GM23338 (cell line): Measurements from ENCODE around the gene TMEM63C. TPM values are rescaled to one million over a fixed set of nuclear protein-coding genes. Genes with fewer than 3 reads are reported as not detected.

Experiments
- ATAC-seq: fragments of 200-7000 bp; cut with Tn5 transposase; 3 replicates; pipeline ENCODE4 v1.9.1; 2020
- DNase-seq: peaks from one replicate; pipeline ENCODE4 v3.0.0-alpha.2; 2015; ENCODE audit warnings: low spot score
- H2AFZ ChIP-seq: fragments of 200-600 bp; sonication (generic); 2 replicates; pipeline ENCODE4 v1.8.0; 2016; ENCODE audit warnings: antibody characterized with exemption, mild to moderate bottlenecking, moderate library complexity
- H3F3A ChIP-seq: fragments of 200-600 bp; sonication (generic); replicated peaks from 2 replicates; pipeline ENCODE4 v1.8.0; 2017; ENCODE audit warnings: antibody characterized with exemption, mixed run types, low read depth
- H3K27ac ChIP-seq: fragments of 200-600 bp; sonication (generic); 2 replicates; pipeline ENCODE4 v1.6.1; 2016; ENCODE audit warnings: low read depth
- H3K27me3 ChIP-seq: fragments of 200-600 bp; sonication (generic); 2 replicates; pipeline ENCODE4 v1.8.0; 2016; ENCODE audit warnings: mild to moderate bottlenecking, mixed run types, moderate library complexity; ENCODE audit not compliant: insufficient read depth
- H3K36me3 ChIP-seq: fragments of 200-600 bp; sonication (generic); 2 replicates; pipeline ENCODE4 v1.8.0; 2016; ENCODE audit warnings: mild to moderate bottlenecking; ENCODE audit not compliant: insufficient read depth
- H3K4me1 ChIP-seq: fragments of 200-600 bp; sonication (generic); 2 replicates; pipeline ENCODE4 v1.8.0; 2016; ENCODE audit warnings: mild to moderate bottlenecking, moderate library complexity; ENCODE audit not compliant: insufficient read depth
- H3K4me2 ChIP-seq: fragments of 200-600 bp; sonication (generic); 2 replicates; pipeline ENCODE4 v1.7.1; 2017; ENCODE audit warnings: mixed run types
- H3K4me3 ChIP-seq: fragments of 200-600 bp; sonication (generic); 2 replicates; pipeline ENCODE4 v1.6.1; 2016; ENCODE audit warnings: mixed run types
- H3K79me2 ChIP-seq: fragments of 200-600 bp; sonication (generic); replicated peaks from 2 replicates; pipeline ENCODE4 v1.8.0; 2017; ENCODE audit warnings: mild to moderate bottlenecking; ENCODE audit not compliant: insufficient read depth
- H3K9me2 ChIP-seq: fragments of 200-600 bp; sonication (generic); 2 replicates; pipeline ENCODE4 v1.8.0; 2017; ENCODE audit not compliant: insufficient read depth
- H4K20me1 ChIP-seq: fragments of 200-600 bp; sonication (generic); replicated peaks from 2 replicates; pipeline ENCODE4 v1.8.0; 2017; ENCODE audit warnings: mild to moderate bottlenecking; ENCODE audit not compliant: insufficient read depth
- H3K27ac Mint-ChIP-seq: 2 replicates; pipeline ENCODE4 v1.8.0; 2020; ENCODE audit warnings: inconsistent platforms, mild to moderate bottlenecking, moderate library complexity, mixed read lengths
- H3K27me3 Mint-ChIP-seq: 3 replicates; pipeline ENCODE4 v1.8.0; 2022; ENCODE audit warnings: low read depth, mild to moderate bottlenecking, moderate library complexity, mixed read lengths, inconsistent platforms; ENCODE audit not compliant: insufficient read depth, poor library complexity
- H3K36me3 Mint-ChIP-seq: 3 replicates; pipeline ENCODE4 v1.8.0; 2021; ENCODE audit warnings: low read depth, mild to moderate bottlenecking, inconsistent platforms, moderate library complexity, mixed read lengths
- H3K4me1 Mint-ChIP-seq: 3 replicates; pipeline ENCODE4 v1.8.0; 2020; ENCODE audit warnings: mild to moderate bottlenecking, inconsistent platforms, mixed read lengths
- H3K4me3 Mint-ChIP-seq: 3 replicates; pipeline ENCODE4 v1.8.0; 2021; ENCODE audit warnings: moderate library complexity, mild to moderate bottlenecking, inconsistent platforms, mixed read lengths
- H3K9me3 Mint-ChIP-seq: 3 replicates; pipeline ENCODE4 v1.8.0; 2020; ENCODE audit warnings: moderate library complexity, mild to moderate bottlenecking, inconsistent platforms, mixed read lengths
- CREB1 ChIP-seq: fragments of 250-450 bp; sonication (Bioruptor Pico); IDR thresholded peaks from 2 replicates; pipeline ENCODE4 v1.5.0; 2020; ENCODE audit warnings: low read depth, mild to moderate bottlenecking, moderate library complexity
- CTCF ChIP-seq, 2 experiments: fragments of 200-600 bp in 1 of 2; sonication (generic) in 1 of 2; conservative IDR thresholded peaks; 2 replicates each; pipeline versions ENCODE4 v1.5.1 to v1.6.1; 2016 to 2017; ENCODE audit warnings: antibody characterized with exemption in 2 of 2, low read depth in 2 of 2, mild to moderate bottlenecking in 2 of 2, moderate library complexity in 1 of 2
- EZH2 ChIP-seq: fragments of 200-600 bp; sonication (generic); IDR thresholded peaks from one replicate; pipeline ENCODE4 v1.8.0; 2017; ENCODE audit warnings: antibody characterized with exemption, mild to moderate bottlenecking, low read depth; ENCODE audit not compliant: unreplicated experiment
- JUNB ChIP-seq: IDR thresholded peaks from one replicate; pipeline ENCODE4 v1.6.1; 2016; ENCODE audit warnings: antibody characterized with exemption; ENCODE audit not compliant: unreplicated experiment
- NANOG ChIP-seq: IDR thresholded peaks from 2 replicates; pipeline ENCODE4 v1.6.1; 2016; ENCODE audit warnings: antibody characterized with exemption, borderline replicate concordance
- POLR2AphosphoS5 ChIP-seq: IDR thresholded peaks from 2 replicates; pipeline ENCODE4 v1.6.1; 2016; ENCODE audit warnings: antibody characterized with exemption, low read depth
- STAT1 ChIP-seq: IDR thresholded peaks from one replicate; pipeline ENCODE4 v1.6.1; 2016; ENCODE audit warnings: antibody characterized with exemption; ENCODE audit not compliant: unreplicated experiment
- ZNF114 ChIP-seq: fragments of 250-450 bp; sonication (Bioruptor Pico); IDR thresholded peaks from 2 replicates; pipeline ENCODE4 v1.5.0; 2020; ENCODE audit warnings: mild to moderate bottlenecking, moderate library complexity
- ZNF331 ChIP-seq: fragments of 250-450 bp; sonication (Bioruptor Pico); IDR thresholded peaks from 2 replicates; pipeline ENCODE4 v1.5.0; 2020; ENCODE audit warnings: low read depth, mild to moderate bottlenecking, moderate library complexity
- polyA plus RNA-seq: library from polyadenylated mRNA; unstranded; fragments of >200 nt; fragmentation: Nextera tagmentation; extraction: Ambion mirVana; gene quantifications from 2 replicates; pipeline ENCODE4 v1.2.1, GENCODE V29; 2016
- total RNA-seq: library from RNA; depleted of rRNA; stranded (reverse); fragments of >200 nt; shearing (Covaris generic); gene quantifications from 2 replicates; pipeline ENCODE4 v1.2.3, GENCODE V29; 2014
- TF ChIP-seq, protein P1 (sequence below): fragments of 250-450 bp; sonication (Bioruptor Pico); IDR thresholded peaks from 2 replicates; pipeline ENCODE4 v1.5.0; 2020; ENCODE audit warnings: mild to moderate bottlenecking, moderate library complexity
- TF ChIP-seq, protein P2 (sequence below): IDR thresholded peaks from one replicate; pipeline ENCODE4 v1.6.1; 2018; ENCODE audit warnings: antibody characterized with exemption; ENCODE audit not compliant: unreplicated experiment
- TF ChIP-seq, protein P3 (sequence below): IDR thresholded peaks from 2 replicates; pipeline ENCODE4 v1.6.1; 2016; ENCODE audit warnings: antibody characterized with exemption

TMEM63C gene
- total and polyA plus RNA-seq, 2 experiments from 2014 or later: 2.1 to 6.3 TPM

DNA sequence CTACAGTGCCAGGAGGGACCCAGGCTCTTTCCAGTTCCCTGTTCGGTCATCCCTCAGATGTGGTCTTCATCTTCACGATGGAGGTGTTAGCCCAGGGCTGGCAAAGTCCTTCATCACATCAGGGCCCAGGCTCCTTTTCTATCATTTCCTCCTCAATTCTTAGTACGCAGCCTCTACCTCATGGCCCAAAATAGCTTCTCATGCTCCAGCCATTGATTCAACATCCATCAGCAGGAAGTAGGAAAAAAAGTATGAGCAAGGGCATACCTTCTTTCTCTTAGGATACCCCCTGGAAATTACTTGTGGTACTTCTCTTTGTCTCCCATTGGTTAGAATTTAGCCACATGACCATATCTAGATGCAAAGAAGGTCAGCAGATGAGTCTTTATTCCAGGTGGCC is 27.8 kb upstream of the TMEM63C start (continued):
- TF ChIP-seq, protein P1, sequence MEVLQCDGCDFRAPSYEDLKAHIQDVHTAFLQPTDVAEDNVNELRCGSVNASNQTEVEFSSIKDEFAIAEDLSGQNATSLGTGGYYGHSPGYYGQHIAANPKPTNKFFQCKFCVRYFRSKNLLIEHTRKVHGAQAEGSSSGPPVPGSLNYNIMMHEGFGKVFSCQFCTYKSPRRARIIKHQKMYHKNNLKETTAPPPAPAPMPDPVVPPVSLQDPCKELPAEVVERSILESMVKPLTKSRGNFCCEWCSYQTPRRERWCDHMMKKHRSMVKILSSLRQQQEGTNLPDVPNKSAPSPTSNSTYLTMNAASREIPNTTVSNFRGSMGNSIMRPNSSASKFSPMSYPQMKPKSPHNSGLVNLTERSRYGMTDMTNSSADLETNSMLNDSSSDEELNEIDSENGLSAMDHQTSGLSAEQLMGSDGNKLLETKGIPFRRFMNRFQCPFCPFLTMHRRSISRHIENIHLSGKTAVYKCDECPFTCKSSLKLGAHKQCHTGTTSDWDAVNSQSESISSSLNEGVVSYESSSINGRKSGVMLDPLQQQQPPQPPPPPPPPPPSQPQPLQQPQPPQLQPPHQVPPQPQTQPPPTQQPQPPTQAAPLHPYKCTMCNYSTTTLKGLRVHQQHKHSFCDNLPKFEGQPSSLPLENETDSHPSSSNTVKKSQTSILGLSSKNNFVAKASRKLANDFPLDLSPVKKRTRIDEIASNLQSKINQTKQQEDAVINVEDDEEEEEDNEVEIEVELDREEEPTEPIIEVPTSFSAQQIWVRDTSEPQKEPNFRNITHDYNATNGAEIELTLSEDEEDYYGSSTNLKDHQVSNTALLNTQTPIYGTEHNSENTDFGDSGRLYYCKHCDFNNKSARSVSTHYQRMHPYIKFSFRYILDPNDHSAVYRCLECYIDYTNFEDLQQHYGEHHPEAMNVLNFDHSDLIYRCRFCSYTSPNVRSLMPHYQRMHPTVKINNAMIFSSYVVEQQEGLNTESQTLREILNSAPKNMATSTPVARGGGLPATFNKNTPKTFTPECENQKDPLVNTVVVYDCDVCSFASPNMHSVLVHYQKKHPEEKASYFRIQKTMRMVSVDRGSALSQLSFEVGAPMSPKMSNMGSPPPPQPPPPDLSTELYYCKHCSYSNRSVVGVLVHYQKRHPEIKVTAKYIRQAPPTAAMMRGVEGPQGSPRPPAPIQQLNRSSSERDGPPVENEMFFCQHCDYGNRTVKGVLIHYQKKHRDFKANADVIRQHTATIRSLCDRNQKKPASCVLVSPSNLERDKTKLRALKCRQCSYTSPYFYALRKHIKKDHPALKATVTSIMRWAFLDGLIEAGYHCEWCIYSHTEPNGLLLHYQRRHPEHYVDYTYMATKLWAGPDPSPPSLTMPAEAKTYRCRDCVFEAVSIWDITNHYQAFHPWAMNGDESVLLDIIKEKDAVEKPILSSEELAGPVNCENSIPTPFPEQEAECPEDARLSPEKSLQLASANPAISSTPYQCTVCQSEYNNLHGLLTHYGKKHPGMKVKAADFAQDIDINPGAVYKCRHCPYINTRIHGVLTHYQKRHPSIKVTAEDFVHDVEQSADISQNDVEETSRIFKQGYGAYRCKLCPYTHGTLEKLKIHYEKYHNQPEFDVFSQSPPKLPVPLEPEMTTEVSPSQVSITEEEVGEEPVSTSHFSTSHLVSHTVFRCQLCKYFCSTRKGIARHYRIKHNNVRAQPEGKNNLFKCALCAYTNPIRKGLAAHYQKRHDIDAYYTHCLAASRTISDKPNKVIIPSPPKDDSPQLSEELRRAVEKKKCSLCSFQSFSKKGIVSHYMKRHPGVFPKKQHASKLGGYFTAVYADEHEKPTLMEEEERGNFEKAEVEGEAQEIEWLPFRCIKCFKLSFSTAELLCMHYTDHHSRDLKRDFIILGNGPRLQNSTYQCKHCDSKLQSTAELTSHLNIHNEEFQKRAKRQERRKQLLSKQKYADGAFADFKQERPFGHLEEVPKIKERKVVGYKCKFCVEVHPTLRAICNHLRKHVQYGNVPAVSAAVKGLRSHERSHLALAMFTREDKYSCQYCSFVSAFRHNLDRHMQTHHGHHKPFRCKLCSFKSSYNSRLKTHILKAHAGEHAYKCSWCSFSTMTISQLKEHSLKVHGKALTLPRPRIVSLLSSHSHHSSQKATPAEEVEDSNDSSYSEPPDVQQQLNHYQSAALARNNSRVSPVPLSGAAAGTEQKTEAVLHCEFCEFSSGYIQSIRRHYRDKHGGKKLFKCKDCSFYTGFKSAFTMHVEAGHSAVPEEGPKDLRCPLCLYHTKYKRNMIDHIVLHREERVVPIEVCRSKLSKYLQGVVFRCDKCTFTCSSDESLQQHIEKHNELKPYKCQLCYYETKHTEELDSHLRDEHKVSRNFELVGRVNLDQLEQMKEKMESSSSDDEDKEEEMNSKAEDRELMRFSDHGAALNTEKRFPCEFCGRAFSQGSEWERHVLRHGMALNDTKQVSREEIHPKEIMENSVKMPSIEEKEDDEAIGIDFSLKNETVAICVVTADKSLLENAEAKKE (CRISPR knock-in tag): no peak
- no peak for TF ChIP-seq JUNB

DNA sequence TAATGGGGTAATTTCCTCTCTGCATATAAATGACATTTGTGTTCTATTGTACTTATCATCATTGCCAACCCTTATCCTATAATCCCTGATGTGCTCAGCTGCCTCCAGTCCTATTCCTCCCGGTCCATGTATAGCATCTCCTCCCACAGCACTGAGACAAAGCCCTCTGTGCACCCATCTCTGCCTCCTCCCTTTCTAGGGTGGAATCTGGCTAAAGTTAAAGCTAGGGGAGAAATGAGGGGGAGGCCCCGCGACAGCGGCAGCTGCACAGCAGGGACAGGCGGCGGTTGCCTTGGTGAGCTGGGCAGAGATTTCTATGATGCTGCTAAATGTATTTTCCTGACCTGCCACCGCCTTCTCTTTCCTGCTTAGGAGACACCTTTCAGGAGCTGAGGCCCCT is 27.2 kb upstream of the TMEM63C start:
- H3K4me3 Mint-ChIP-seq: no peak overlapping the region
- no peak overlapping the region for H3K27ac Mint-ChIP-seq
- H3K4me1 Mint-ChIP-seq: peaks cover 47% of the 10 kb centered on the region
- Histone ChIP-seq H3K4me1 (peaks cover 22% of the 10 kb centered on the region), H3K36me3 (no peaks in the 10 kb centered on the region), H2AFZ (no peak overlapping the region), H3K79me2 (no peaks in the 10 kb centered on the region), H3K9me2 (no peaks in the 10 kb centered on the region), H3K27me3 (no peaks in the 10 kb centered on the region), H3F3A (0 out of 2 replicates have a peak, but pooled peaks cover 2% of the 10 kb centered on the region), H3K4me2 (no peak overlapping the region), H4K20me1 (no peaks in the 10 kb centered on the region), H3K27ac (no peak overlapping the region; the same call in 1 of the 2 replicates), H3K4me3 (no peak overlapping the region)
- ATAC-seq (no peak), DNase-seq (no peak)
- H3K27me3 Mint-ChIP-seq: peaks cover 19% of the 10 kb centered on the region
- TF ChIP-seq ZNF331 (CRISPR knock-in tag): no peak
- no peak for TF ChIP-seq POLR2AphosphoS5
- TF ChIP-seq CTCF (conservative IDR thresholded peaks at IDR 0.05; ENCODE audit: low read depth in 2 of 2): no peak
- TF ChIP-seq, protein P2, sequence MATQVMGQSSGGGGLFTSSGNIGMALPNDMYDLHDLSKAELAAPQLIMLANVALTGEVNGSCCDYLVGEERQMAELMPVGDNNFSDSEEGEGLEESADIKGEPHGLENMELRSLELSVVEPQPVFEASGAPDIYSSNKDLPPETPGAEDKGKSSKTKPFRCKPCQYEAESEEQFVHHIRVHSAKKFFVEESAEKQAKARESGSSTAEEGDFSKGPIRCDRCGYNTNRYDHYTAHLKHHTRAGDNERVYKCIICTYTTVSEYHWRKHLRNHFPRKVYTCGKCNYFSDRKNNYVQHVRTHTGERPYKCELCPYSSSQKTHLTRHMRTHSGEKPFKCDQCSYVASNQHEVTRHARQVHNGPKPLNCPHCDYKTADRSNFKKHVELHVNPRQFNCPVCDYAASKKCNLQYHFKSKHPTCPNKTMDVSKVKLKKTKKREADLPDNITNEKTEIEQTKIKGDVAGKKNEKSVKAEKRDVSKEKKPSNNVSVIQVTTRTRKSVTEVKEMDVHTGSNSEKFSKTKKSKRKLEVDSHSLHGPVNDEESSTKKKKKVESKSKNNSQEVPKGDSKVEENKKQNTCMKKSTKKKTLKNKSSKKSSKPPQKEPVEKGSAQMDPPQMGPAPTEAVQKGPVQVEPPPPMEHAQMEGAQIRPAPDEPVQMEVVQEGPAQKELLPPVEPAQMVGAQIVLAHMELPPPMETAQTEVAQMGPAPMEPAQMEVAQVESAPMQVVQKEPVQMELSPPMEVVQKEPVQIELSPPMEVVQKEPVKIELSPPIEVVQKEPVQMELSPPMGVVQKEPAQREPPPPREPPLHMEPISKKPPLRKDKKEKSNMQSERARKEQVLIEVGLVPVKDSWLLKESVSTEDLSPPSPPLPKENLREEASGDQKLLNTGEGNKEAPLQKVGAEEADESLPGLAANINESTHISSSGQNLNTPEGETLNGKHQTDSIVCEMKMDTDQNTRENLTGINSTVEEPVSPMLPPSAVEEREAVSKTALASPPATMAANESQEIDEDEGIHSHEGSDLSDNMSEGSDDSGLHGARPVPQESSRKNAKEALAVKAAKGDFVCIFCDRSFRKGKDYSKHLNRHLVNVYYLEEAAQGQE: no peak
- no peak for TF ChIP-seq CREB1 (CRISPR knock-in tag)
- no peak for TF ChIP-seq EZH2
- TF ChIP-seq STAT1: no peak
- TF ChIP-seq ZNF114 (CRISPR knock-in tag): no peak
- TF ChIP-seq NANOG: no peak
- TF ChIP-seq, protein P3, sequence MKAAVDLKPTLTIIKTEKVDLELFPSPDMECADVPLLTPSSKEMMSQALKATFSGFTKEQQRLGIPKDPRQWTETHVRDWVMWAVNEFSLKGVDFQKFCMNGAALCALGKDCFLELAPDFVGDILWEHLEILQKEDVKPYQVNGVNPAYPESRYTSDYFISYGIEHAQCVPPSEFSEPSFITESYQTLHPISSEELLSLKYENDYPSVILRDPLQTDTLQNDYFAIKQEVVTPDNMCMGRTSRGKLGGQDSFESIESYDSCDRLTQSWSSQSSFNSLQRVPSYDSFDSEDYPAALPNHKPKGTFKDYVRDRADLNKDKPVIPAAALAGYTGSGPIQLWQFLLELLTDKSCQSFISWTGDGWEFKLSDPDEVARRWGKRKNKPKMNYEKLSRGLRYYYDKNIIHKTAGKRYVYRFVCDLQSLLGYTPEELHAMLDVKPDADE: no peak
- H3K9me3 Mint-ChIP-seq: no peaks in the 10 kb centered on the region
- H3K36me3 Mint-ChIP-seq: no peaks in the 10 kb centered on the region
